Inflammatory macrophage treated with lipopolysaccharide for 4 hours (primary cell): ENCODE results near the gene GREM1.

ENCODE experiments used
- DNase-seq: peaks from one replicate; pipeline ENCODE4 v3.0.0-alpha.2; 2020

Gene GREM1

DNA sequence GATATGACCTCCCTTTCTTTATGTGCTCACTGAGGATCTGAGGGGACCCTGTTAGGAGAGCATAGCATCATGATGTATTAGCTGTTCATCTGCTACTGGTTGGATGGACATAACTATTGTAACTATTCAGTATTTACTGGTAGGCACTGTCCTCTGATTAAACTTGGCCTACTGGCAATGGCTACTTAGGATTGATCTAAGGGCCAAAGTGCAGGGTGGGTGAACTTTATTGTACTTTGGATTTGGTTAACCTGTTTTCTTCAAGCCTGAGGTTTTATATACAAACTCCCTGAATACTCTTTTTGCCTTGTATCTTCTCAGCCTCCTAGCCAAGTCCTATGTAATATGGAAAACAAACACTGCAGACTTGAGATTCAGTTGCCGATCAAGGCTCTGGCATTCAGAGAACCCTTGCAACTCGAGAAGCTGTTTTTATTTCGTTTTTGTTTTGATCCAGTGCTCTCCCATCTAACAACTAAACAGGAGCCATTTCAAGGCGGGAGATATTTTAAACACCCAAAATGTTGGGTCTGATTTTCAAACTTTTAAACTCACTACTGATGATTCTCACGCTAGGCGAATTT, 14.9 kb downstream of the GREM1 start:
- DNase-seq, result no peak

DNA sequence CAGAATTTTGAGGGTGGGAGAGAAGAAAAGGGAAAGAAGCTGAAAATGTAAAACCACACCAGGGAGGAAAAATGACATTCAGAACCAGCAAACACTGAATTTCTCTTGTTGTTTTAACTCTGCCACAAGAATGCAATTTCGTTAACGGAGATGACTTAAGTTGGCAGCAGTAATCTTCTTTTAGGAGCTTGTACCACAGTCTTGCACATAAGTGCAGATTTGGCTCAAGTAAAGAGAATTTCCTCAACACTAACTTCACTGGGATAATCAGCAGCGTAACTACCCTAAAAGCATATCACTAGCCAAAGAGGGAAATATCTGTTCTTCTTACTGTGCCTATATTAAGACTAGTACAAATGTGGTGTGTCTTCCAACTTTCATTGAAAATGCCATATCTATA, 15.5 kb downstream of the GREM1 start:
- no peak for DNase-seq

DNA sequence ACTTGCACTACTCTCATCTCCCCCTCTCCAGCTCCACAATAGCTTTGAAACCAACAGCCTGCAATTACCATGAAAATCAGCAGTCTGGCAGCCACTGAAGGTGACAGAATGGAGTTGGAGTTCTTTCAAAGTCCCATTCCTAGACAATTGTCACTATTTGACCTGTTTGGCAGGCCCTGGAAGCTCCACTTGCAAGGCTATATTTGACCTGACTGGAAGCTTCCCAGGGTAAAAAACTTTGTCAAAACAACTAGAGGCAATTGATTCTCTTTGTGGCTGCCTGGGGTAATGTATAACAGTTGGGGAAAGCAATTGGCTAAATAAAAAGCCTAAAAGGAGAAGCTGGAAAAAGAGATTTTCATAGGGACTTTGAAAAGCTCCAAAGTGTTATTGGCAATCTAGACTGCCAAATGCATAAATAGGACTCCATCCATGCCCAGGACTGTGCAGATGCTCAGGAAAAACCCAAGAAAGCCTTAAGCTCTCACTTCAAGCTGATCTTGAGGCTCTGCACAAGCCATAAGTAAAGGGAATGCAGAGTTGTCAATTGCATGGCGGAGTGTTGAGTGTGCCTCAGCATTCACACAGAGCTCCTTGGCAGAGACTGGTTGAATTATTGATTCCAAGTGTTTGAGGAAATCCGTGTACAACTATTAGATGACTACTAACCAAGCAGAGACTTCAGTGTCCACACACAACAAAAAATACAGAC, 18.3 kb downstream of the GREM1 start:
- no peak for DNase-seq

GRCh38 chr15:32736701-32737061, 18.9 kb downstream of the GREM1 start:
- no peak for DNase-seq

DNA sequence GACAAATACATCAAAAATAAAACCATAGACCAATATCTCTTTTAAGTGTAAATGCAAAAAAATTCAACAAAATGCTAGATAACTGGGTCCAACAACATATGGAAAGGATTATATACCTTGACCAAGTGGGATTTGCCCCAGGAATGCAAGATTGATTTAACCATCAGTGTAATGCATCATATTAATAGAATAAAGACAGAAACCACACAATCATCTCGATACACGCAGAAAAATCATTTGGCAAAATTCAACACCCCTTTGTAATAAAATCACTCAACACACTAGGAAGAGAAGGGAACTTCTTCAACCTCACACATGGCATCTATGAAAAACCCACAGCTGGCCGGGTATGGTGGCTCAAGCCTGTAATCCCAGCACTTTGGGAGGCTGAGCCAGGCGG, 19.5 kb downstream of the GREM1 start:
- no peak for DNase-seq

- no peak for DNase-seq
Observed at GRCh38 chr15:32738666-32739065, 20.9 kb downstream of the GREM1 start.

- DNase-seq, result no peak
Observed at GRCh38 chr15:32739522-32740063, 21.8 kb downstream of the GREM1 start.

DNA sequence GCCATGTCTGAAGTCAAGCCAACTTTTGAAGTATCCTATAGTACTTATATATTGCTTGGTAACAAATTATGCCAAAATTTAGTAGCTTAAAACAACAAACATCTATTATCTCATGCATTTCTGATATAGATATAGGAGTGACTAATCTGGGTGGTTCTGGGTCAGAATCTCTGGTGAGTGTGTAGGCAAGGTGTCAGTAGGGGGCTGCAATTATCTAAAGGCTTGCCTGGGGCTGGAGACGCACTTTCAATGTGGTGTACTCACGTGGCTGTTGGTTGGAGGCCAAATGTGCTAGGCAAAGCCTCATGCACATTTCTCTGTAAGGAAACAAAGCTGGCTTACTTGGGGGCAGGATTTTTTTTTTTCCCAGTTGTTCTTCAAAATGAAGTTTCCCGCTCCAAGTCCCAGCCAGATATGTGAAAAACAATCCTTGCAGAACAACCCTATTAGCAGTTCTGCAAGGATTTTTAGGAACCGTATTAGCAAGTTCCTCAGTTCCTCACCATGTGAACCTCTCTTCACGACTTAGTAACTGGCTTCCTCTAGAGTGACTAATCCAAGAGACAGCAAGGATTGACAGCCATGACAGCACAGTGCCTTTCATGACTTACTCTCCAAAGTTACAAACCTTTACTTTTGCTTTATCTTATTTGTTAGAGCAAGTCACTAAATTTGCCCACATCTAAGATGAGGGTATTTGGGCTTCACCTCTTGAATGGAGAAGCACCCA, 25.8 kb downstream of the GREM1 start:
- DNase-seq, result peak; percentile 39

GRCh38 chr15:32746116-32746857, 28.5 kb downstream of the GREM1 start:
- DNase-seq, result no peak

DNA sequence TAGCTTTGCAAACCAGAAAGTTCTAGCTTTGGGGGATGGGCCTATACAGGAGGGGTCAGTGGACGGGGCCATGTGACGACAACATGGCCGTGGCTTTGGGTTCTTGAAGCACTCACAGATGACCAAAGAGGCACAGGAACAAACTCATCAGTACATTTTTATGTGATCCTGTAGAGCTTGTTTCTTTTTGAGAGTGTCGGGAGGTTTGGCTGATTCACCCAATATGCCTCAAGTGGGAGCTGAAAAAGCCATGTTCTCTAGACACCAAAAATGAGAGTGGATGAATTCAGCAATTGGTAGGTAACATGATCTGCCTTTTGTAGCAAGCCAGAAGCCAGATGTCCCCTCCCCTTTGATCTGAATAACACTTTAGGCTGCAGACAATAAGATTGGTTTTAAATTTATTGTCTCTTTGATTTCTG, 30.1 kb downstream of the GREM1 start:
- DNase-seq, result no peak

GRCh38 chr15:32750979-32751378, 33.2 kb downstream of the GREM1 start:
- no peak for DNase-seq

- DNase-seq, result no peak
Observed at GRCh38 chr15:32757426-32757825, 39.6 kb downstream of the GREM1 start.

DNA sequence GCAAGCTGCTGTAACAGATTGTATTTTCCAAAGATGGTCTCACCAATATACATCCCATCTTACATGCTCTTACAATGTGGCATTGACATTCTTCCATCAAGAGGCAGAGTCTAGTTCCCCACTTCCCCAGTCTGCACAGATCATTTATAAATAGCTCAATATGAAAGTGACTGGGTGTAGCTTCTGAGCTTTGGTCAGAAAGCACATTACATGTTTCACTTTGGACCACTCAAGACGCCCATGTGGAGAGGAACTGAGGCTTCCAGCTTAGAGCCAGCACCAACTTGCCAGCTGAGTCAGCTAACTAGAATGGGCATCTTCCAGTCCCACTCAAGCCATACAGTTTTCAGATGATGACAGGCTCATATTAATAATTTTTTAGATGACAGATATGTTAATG, 45.5 kb downstream of the GREM1 start:
- DNase-seq, result no peak

DNA sequence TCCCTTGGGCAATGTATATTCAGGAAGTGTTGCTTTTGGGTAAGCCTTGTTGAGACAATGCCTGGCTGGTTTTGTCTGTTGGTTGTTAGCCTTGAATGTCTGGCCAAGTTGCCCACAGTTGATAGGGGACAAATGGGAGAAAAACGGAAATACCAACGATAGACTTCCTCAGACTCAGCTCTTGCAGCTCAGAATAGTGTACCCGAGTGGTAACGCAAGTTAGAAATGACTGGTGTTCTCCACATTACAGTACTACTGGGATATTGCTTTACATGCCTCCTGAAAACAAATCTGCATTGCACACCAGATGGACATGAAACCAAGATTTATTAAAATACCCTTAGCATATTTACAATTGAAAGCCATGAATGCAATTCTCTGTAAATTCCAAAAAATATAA, 47.4 kb downstream of the GREM1 start:
- no peak for DNase-seq

DNA sequence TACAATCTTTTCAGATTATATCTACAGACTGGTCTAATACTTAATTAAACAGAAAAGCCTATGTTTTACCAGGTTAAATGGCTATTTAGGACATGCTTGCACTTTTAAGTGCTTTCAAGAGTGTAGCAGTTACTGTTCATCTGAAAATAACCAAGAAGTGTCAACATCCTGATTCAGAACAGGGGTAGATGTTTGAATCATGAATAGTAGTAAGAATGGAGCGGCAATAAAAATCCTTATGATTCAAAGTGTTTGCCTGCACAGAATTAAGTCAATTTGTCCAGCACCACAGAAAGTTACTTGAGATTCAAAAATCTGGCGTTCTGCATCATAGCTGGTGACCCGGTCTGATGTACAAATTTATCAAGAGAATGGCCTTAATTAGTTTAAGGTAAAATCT, 48.3 kb downstream of the GREM1 start:
- DNase-seq, result no peak

- no peak for DNase-seq
Observed at GRCh38 chr15:32767236-32767635, 49.4 kb downstream of the GREM1 start.

GRCh38 chr15:32774022-32774421, 56.2 kb downstream of the GREM1 start:
- DNase-seq, result no peak

DNA sequence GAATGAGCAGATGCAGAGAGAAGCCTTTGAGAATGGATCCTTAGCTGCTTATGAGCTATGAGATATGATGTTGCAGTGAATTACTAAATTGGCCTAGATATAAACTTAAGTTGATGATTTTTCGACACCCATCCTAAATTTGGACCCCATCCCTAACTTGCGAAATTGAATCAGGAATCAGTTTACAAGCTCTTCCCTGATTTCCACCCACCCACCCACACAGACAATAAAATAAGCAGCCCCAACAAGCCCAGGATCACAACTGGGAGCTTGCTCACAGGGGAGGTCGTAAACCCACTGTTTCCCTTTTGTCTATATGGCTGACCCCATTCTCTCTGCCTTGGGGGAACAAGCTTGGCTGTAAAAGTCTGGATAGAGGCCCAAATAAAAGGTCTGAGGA, 57.3 kb downstream of the GREM1 start:
- no peak for DNase-seq

- DNase-seq, result no peak
Observed at GRCh38 chr15:32778391-32779176, 60.8 kb downstream of the GREM1 start.

DNA sequence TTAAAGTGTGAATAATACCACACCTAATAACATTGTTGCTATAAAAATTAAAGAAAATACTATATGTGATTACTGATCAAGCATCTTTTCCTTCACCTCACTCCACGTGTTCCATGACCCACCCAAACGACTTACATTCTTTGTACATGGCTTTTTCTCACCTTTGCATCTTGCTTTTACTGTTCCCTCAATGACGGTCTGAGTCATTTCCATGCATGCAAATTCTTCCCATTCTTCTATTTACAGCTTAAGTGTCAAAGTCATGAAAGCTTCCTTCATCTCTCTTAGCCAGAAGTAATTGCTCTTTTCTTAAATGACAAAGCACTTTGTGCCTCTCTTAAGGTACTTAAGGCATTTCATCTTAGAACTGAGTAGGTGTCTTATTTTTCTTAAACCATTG, 64.0 kb downstream of the GREM1 start:
- DNase-seq, result no peak

GRCh38 chr15:32784581-32784980, 66.8 kb downstream of the GREM1 start:
- no peak for DNase-seq

DNA sequence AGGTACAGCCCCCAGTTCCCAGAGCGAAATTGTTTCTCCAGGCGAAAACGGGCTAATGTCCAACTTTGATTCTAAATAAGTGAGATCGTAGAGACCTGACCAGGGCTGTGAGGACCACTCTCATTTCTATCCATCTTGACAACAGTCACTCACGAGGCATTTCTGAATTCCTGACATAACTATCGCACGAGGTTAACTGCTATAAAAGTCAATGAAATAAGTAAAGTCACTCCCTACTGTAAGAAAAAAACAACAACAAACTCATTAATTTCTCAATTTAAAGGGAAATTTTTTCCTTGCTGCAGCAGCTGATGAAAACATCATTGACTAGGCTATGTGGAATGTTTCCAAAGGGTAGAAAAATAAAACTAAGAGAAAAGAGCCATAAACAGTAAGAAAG, 69.1 kb downstream of the GREM1 start:
- no peak for DNase-seq

GRCh38 chr15:32787949-32788348, 70.1 kb downstream of the GREM1 start:
- no peak for DNase-seq
